Activated effector memory CD4-positive, alpha-beta T cell treated with Interleukin-2 at 50 U/mL for 16 hours (primary cell): Measurements from ENCODE around the gene ZDHHC7.
"Not testable (repeated sequence)": the region's sequence is repeated elsewhere in the genome, so short reads cannot be mapped to it uniquely, and the experiment has no call there.

ENCODE experiments used
- DNase-seq: peaks from one replicate; pipeline ENCODE4 v3.0.0-alpha.2; 2020

Gene ZDHHC7, protein sequence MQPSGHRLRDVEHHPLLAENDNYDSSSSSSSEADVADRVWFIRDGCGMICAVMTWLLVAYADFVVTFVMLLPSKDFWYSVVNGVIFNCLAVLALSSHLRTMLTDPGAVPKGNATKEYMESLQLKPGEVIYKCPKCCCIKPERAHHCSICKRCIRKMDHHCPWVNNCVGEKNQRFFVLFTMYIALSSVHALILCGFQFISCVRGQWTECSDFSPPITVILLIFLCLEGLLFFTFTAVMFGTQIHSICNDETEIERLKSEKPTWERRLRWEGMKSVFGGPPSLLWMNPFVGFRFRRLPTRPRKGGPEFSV

GRCh38 chr16:85010931-85011845, at the start of gene ZDHHC7:
TSS of gene ZDHHC7 (minus strand) at chr16:85011535. CDS start at chr16:84990618, 20,917 bp downstream.
- peak; percentile 77 for DNase-seq

- no peak for DNase-seq
Observed at GRCh38 chr16:85058909-85059308, 47.6 kb upstream of the ZDHHC7 start.

DNA sequence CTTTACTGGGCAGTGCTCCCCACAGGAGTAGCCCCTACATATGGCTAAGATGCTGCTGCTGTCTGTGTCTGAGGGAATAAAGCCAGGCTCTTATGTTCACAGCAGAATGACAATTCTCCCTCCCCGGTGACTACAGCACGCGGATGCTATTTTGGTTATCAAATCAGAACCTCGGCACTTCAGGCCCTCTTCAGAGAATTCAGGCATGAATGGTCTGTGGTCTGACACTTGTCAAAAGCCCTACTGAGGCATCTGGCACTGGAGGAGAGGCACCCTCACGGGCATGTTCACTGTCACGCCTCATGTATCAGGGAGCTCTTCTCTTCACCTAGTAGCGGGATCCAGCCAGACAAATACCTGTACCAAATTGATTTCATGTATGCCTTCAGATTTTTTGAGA, 46.6 kb upstream of the ZDHHC7 start:
- no peak for DNase-seq

- no peak for DNase-seq
Observed at GRCh38 chr16:85057212-85057889, 46.0 kb upstream of the ZDHHC7 start.

GRCh38 chr16:85056211-85056748, 44.9 kb upstream of the ZDHHC7 start:
- no peak for DNase-seq

- DNase-seq: peak; percentile 65
Observed at GRCh38 chr16:85055493-85056210, 44.3 kb upstream of the ZDHHC7 start.

- DNase-seq: no peak
Observed at GRCh38 chr16:85054948-85055492, 43.7 kb upstream of the ZDHHC7 start.

DNA sequence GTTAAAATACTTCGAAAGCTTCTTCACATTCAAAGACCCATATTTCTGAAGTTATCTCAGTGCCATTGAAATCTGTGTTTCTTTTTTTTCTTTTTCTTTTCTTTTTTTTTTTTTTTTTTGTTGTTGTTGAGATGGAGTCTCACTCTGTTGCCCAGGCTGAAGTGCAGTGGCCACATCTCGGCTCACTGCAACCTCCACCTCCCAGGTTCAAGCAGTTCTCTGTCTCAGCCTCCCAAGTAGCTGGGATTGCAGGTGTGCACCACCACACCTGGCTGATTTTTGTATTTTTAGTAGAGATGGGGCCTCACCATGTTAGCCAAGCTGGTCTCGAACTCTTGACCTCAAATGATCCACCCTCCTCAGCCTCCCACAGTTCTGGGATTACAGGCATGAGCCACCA, 43.0 kb upstream of the ZDHHC7 start:
- not testable (repeated sequence) for DNase-seq

DNA sequence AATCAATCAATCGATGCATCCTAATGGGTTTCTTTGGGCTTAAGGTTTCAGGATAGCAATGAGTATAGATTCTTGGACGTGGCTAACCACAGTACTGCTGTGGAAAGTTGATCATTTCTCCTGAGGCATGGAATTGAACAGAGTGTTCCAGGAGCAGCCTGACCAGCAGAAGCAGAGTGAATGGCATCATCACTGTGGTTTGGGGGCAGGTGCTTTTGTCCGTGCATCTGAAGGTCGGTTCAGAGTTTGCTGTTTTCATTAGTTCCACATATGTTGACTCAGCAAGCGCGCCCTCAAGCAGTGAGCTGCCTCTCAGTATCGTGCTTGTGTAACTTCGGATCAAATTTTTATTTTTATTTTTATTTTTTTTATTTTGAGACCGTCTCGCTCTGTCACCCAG, 41.2 kb upstream of the ZDHHC7 start:
- no peak for DNase-seq

DNA sequence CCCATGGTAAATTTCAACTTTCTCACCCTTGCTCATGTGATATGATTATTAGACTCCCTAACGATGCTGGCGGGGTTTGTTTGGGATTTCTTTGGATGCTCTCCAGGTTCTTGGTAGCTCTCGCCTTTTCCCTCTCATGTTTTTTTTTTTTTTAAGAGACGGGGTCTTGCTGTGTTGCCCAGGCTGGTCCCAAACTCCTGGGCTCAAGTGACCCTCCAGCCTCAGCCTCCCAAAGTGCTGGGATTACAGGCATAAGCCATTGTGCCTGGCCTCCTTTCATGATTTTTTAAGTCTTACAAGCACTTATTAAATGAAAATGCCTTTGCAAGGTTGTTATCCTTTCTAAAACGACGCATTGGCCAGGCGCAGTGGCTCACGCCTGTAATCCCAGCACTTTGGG, 40.3 kb upstream of the ZDHHC7 start:
- DNase-seq: no peak

DNA sequence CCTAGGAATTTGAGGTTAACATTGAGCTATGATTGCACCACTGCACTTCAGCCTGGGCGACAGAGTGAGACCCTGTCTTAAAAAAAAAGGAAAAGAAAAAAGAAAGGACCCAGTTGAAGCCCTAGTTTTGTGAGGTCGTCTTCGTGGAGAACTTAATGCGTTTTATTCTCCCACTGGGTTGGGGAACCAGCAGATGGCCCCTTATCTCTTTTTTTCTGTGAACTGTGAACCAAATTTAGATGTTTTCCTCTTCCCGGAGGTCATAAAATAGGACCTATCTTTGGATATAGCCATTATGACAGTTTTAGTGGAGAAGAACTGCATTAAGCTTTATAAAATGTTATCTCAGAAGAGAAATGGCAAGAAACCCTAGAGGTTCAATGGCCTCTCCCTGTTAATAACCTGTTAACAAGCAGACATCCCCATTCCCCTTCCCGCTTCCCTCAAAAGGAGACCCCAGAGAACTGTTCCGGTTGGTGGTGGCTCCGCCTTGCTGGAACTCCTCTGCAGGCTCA, 39.8 kb upstream of the ZDHHC7 start:
- DNase-seq: no peak

DNA sequence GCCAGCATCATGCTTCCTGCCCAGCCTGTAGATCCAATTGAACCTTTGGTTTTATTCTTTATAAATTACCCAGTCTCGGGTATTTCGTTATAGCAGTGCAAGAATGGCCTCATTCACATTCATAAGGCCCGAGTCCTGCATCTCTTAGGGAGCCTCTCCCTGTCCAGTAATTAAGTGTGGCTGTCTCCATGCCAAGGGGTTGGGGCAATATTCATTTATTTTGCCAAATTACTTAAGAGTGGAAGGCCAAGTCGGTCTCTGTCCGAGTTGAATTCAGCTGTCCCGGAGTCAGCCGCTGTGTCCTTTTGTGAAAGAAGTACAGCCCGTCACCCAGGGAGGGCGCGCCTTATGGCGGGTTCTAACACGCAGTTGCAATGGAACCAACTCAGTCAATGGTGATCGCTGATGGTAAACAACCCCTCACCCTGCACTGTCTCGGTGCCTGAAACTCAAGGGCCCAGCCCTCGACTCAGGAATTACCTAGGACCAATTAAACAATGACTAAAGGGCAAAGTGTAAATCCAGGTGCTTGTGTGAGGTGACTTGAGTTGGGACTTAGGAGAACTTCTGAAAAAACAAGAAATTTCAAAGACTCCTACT, 38.5 kb upstream of the ZDHHC7 start:
- DNase-seq: no peak

- no peak for DNase-seq
Observed at GRCh38 chr16:85048921-85049562, 37.7 kb upstream of the ZDHHC7 start.

GRCh38 chr16:85047867-85048455, 36.6 kb upstream of the ZDHHC7 start:
- DNase-seq: no peak

- no peak for DNase-seq
Observed at GRCh38 chr16:85046931-85047866, 35.9 kb upstream of the ZDHHC7 start.

GRCh38 chr16:85046472-85046916, 35.2 kb upstream of the ZDHHC7 start:
- no peak for DNase-seq

- no peak for DNase-seq
Observed at GRCh38 chr16:85045641-85046471, 34.5 kb upstream of the ZDHHC7 start.

GRCh38 chr16:85045077-85045476, 33.7 kb upstream of the ZDHHC7 start:
- no peak for DNase-seq
